Endothelial cell of umbilical vein (primary cell): Measurements from ENCODE around the gene NT5C1B. TPM values are rescaled to one million over a fixed set of nuclear protein-coding genes. Genes with fewer than 3 reads are reported as not detected.

Experiments used
- BruUV-seq: library from RNA; stranded (reverse); fragments of 400-500 nt; replicated peaks from 2 replicates; lab custom pipeline; 2021; lab: Mats Ljungman, UMichigan
- CTCF ChIA-PET: fragments of 300-600, 350-600 bp; sonication (Branson Sonifier 250); formaldehyde crosslinking; loops from one replicate; lab custom pipeline; 2021; ENCODE audit warnings: antibody characterized with exemption, inconsistent platforms; lab: Charles Lee
- POLR2A ChIA-PET: fragments of 300-600, 350-600 bp; sonication (Branson Sonifier 250); formaldehyde crosslinking; loops from one replicate; lab custom pipeline; 2021; ENCODE audit warnings: antibody characterized with exemption, inconsistent platforms; lab: Charles Lee
- DNase-seq: peaks from one replicate; pipeline ENCODE4 v3.0.0-alpha.2; 2011; ENCODE audit warnings: low read depth, low spot score
- FAIRE-seq: peaks from 2 replicates; lab custom pipeline; 2011; peaks lifted over from hg19 to GRCh38; lab: Jason Lieb, UNC
- H2AFZ ChIP-seq: 2 replicates; pipeline ENCODE4 v1.6.0; 2012; ENCODE audit warnings: low read depth, low read length, control low read depth, inconsistent platforms
- H3K27ac ChIP-seq: 2 replicates; pipeline ENCODE4 v1.5.1; 2011; ENCODE audit warnings: low read depth, mild to moderate bottlenecking, control low read depth, low read length, moderate library complexity; ENCODE audit not compliant: insufficient read depth
- H3K27me3 ChIP-seq, 2 experiments: 2 replicates each; pipeline versions ENCODE4 v1.6.0 to v1.6.1; 2011; ENCODE audit warnings: low read length in 2 of 2, mixed read lengths in 1 of 2; ENCODE audit not compliant: control insufficient read depth in 2 of 2, insufficient read depth in 2 of 2
- H3K36me3 ChIP-seq, 2 experiments: 2 replicates in 1 of 2; 3 replicates in 1 of 2; pipeline ENCODE4 v1.5.1; 2011; ENCODE audit warnings: low read length in 2 of 2, mild to moderate bottlenecking in 1 of 2, moderate library complexity in 1 of 2; ENCODE audit not compliant: control insufficient read depth in 2 of 2, insufficient read depth in 2 of 2; ENCODE audit errors: extremely low read depth in 1 of 2
- H3K4me1 ChIP-seq: 3 replicates; pipeline ENCODE4 v1.5.1; 2011; ENCODE audit warnings: mild to moderate bottlenecking, low read length; ENCODE audit not compliant: control insufficient read depth, insufficient read depth; ENCODE audit errors: extremely low read depth
- H3K4me2 ChIP-seq: 2 replicates; pipeline ENCODE4 v1.6.1; 2011; ENCODE audit warnings: low read length, control low read depth, mixed read lengths; ENCODE audit not compliant: insufficient read depth
- H3K4me3 ChIP-seq, 3 experiments: fragments of 200-600 bp in 1 of 3; sonication (generic), shearing (Covaris generic) in 1 of 3; replicated peaks in 1 of 3; 2 replicates each; pipeline ENCODE4 v1.5.1; 2011 to 2016; ENCODE audit warnings: control low read depth in 3 of 3, low read length in 3 of 3, mild to moderate bottlenecking in 2 of 3, inconsistent platforms in 1 of 3, low read depth in 1 of 3, moderate library complexity in 1 of 3; ENCODE audit not compliant: insufficient read depth in 1 of 3
- H3K79me2 ChIP-seq: 2 replicates; pipeline ENCODE4 v1.6.0; 2012; ENCODE audit warnings: low read length, inconsistent platforms; ENCODE audit not compliant: control insufficient read depth, insufficient read depth
- H3K9ac ChIP-seq: replicated peaks from 2 replicates; pipeline ENCODE3; 2011; ENCODE audit warnings: low read length, control low read depth; ENCODE audit not compliant: insufficient read depth; ENCODE audit errors: extremely low read depth
- H3K9me1 ChIP-seq: replicated peaks from 3 replicates; pipeline ENCODE4 v1.6.0; 2011; ENCODE audit warnings: mild to moderate bottlenecking, low read length; ENCODE audit not compliant: control insufficient read depth, insufficient read depth; ENCODE audit errors: extremely low read depth
- H3K9me3 ChIP-seq: replicated peaks from 2 replicates; pipeline ENCODE4 v1.5.1; 2012; ENCODE audit warnings: low read length, inconsistent platforms; ENCODE audit not compliant: control insufficient read depth, insufficient read depth
- H4K20me1 ChIP-seq: replicated peaks from 2 replicates; pipeline ENCODE3; 2011; ENCODE audit warnings: mild to moderate bottlenecking, low read length; ENCODE audit not compliant: control insufficient read depth, insufficient read depth; ENCODE audit errors: extremely low read depth
- FOS ChIP-seq: IDR thresholded peaks from 2 replicates; pipeline ENCODE4 v1.6.1; 2011; ENCODE audit warnings: mild to moderate bottlenecking, low read length, moderate library complexity, borderline replicate concordance; ENCODE audit not compliant: insufficient read depth
- GATA2 ChIP-seq: IDR thresholded peaks from 2 replicates; pipeline ENCODE4 v1.7.0; 2011; ENCODE audit warnings: low read depth, mild to moderate bottlenecking, moderate library complexity, mixed read lengths, low read length; ENCODE audit not compliant: insufficient read length, insufficient read depth
- MYC ChIP-seq: IDR thresholded peaks from one replicate; pipeline ENCODE4 v1.6.1; 2011; ENCODE audit warnings: mild to moderate bottlenecking, low read depth, low read length
- POLR2A ChIP-seq: IDR thresholded peaks from 2 replicates; pipeline ENCODE4 v1.6.1; 2012; ENCODE audit warnings: low read depth, mild to moderate bottlenecking, control low read depth, low read length
- dilution Hi-C: fragments of 300-500 bp; cut with MboI; formaldehyde crosslinking; loops from one replicate; pipeline ENCODE4 v1.15.0; 2019; ENCODE audit warnings: low sequenced_read_pairs; ENCODE audit not compliant: extremely low pct_ligation_motif_present
- intact Hi-C: fragments of 100-400 bp; cut with micrococcal nuclease; formaldehyde crosslinking; loops from one replicate; pipeline ENCODE4 v1.10.0; 2022
- polyA plus RNA-seq, 4 experiments: library from polyadenylated mRNA; depleted of rRNA in 3 of 4; stranded (reverse) in 3 of 4; unstranded in 1 of 4; fragments of >200 nt; gene quantifications; 2 replicates each; pipeline versions ENCODE4 v1.2.1 to v1.2.3, GENCODE V29; 2011 to 2012; ENCODE audit warnings: missing spikeins in 1 of 4
- total RNA-seq: library from RNA; stranded (reverse); gene quantifications from 2 replicates; pipeline ENCODE4 v1.2.3, GENCODE V29; 2021
- TF ChIP-seq, protein P1 (sequence below), 2 donors: IDR thresholded peaks; 1 replicate in 1 of 2; 2 replicates in 1 of 2; pipeline ENCODE4 v1.5.1; 2011; ENCODE audit warnings: low read length in 2 of 2, mild to moderate bottlenecking in 2 of 2, moderate library complexity in 2 of 2, control low read depth in 1 of 2, inconsistent platforms in 1 of 2, low read depth in 1 of 2; ENCODE audit not compliant: insufficient read depth in 1 of 2; ENCODE audit errors: extremely low read depth in 1 of 2

The NT5C1B gene
- total and polyA plus RNA-seq, 2 donors (not counting 3 experiments of a cell fraction or from before 2014, with no cell fraction given), result not detected

DNA sequence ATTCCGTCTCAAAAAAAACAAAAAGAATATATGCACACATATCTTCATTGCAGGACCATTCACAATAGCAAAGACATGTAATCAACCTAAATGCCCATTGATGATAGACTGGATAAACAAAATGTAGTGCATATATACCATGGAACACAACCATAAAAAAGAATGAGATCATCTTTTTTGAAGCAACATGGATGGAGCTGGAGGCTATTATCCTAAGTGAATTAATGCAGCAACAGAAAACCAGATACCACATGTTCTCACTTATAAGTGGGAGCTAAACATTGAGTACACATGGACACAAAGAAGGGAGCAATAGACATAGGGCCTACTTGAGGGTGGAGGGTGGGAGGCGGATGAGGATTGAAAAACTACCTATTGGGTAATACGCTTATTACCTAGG lies 8.8 kb downstream of the NT5C1B start:
- ChIA-PET CTCF (no interaction called here), POLR2A (no interaction called here)
- Histone ChIP-seq H3K9me3 (no peaks in the 10 kb centered on the region), H3K27ac (no peak overlapping the region), H3K79me2 (no peaks in the 10 kb centered on the region), H3K4me2 (no peak overlapping the region), H3K27me3 (no peaks in the 10 kb centered on the region), H2AFZ (no peak overlapping the region), H4K20me1 (no peaks in the 10 kb centered on the region), H3K4me3 (no peak overlapping the region), H3K4me1 (no peaks in the 10 kb centered on the region), H3K9me1 (no peaks in the 10 kb centered on the region), H3K36me3 (no peaks in the 10 kb centered on the region), H3K9ac (no peak overlapping the region)
- no peak for TF ChIP-seq GATA2
- DNase-seq, result no peak
- no TSS peak for BruUV-seq
- FAIRE-seq, result no peak
- dilution Hi-C loops (no loop called here), intact Hi-C loops (no loop called here)

DNA sequence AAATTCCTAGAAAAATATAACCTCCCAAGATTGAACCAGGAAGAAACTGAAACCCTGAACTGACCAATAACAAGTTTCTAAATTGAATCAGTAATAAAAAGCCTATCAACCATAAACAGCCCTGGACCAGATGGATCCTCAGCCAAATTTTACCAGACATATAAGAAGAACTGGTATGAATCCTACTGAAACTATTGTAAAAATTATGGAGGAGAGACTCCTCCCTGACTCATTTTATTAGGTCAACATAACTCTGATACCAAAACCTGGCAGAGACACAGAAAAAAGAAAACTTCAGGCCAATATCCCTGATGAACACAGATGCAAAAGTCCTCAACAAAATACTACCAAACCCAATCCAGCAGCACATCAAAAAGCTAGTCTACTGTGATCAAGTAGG lies 11.3 kb downstream of the NT5C1B start:
- TF ChIP-seq, protein P1, sequence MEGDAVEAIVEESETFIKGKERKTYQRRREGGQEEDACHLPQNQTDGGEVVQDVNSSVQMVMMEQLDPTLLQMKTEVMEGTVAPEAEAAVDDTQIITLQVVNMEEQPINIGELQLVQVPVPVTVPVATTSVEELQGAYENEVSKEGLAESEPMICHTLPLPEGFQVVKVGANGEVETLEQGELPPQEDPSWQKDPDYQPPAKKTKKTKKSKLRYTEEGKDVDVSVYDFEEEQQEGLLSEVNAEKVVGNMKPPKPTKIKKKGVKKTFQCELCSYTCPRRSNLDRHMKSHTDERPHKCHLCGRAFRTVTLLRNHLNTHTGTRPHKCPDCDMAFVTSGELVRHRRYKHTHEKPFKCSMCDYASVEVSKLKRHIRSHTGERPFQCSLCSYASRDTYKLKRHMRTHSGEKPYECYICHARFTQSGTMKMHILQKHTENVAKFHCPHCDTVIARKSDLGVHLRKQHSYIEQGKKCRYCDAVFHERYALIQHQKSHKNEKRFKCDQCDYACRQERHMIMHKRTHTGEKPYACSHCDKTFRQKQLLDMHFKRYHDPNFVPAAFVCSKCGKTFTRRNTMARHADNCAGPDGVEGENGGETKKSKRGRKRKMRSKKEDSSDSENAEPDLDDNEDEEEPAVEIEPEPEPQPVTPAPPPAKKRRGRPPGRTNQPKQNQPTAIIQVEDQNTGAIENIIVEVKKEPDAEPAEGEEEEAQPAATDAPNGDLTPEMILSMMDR (IDR thresholded peaks at IDR 0.05; ENCODE audit: extremely low read depth in 1 of 2, insufficient read depth in 1 of 2, low read depth in 1 of 2, low read length in 2 of 2), result no peak
- no peak for TF ChIP-seq MYC
- no peak for TF ChIP-seq POLR2A
- TF ChIP-seq FOS, result no peak
- TF ChIP-seq GATA2, result no peak
- POLR2A ChIA-PET, result no interaction called here
- intact Hi-C loops (no loop called here), dilution Hi-C loops (no loop called here)
- H4K20me1 ChIP-seq, result no peaks in the 10 kb centered on the region
- no peaks in the 10 kb centered on the region for H3K9me3 ChIP-seq
- no TSS peak for BruUV-seq
- no peak overlapping the region for H3K4me3 ChIP-seq
- no peak overlapping the region for H3K27ac ChIP-seq
- no peaks in the 10 kb centered on the region for H3K4me1 ChIP-seq
- H2AFZ ChIP-seq, result no peak overlapping the region
- CTCF ChIA-PET, result no interaction called here
- no peak for FAIRE-seq
- H3K9ac ChIP-seq, result no peak overlapping the region
- no peaks in the 10 kb centered on the region for H3K36me3 ChIP-seq
- H3K27me3 ChIP-seq, result no peaks in the 10 kb centered on the region
- no peak overlapping the region for H3K4me2 ChIP-seq
- DNase-seq, result no peak
- no peaks in the 10 kb centered on the region for H3K9me1 ChIP-seq
- H3K79me2 ChIP-seq, result no peaks in the 10 kb centered on the region
